HEK293 (cell line): Measurements from ENCODE around the gene GALNT10.

Source experiments
- CTCF ChIA-PET: fragments of 350-600 bp; formaldehyde crosslinking; extraction: SDS; loops from one replicate; lab custom pipeline; 2021; ENCODE audit warnings: antibody characterized with exemption; lab: Yijun Ruan, JAX
- POLR2A ChIA-PET: fragments of 300-600 bp; formaldehyde crosslinking; extraction: SDS; loops from one replicate; lab custom pipeline; 2020; ENCODE audit warnings: antibody characterized with exemption, inconsistent platforms; lab: Yijun Ruan, JAX
- H3K27ac ChIP-seq: fragments of 200-500 bp; sonication (Bioruptor generic); 2 replicates; pipeline ENCODE4 v1.5.1; 2014; ENCODE audit warnings: low read depth, low read length, control low read depth, inconsistent platforms; ENCODE audit errors: extremely low read depth
- H3K36me3 ChIP-seq, 2 experiments: fragments of 200-500 bp in 1 of 2; sonication (Bioruptor generic) in 1 of 2; 1 replicate in 1 of 2; 2 replicates in 1 of 2; pipeline ENCODE4 v1.5.1; 2014 to 2017; ENCODE audit warnings: inconsistent platforms in 2 of 2, low read length in 2 of 2; ENCODE audit not compliant: control insufficient read depth in 2 of 2, insufficient read depth in 1 of 2
- H3K4me1 ChIP-seq: fragments of 200-500 bp; sonication (Bioruptor generic); 2 replicates; pipeline ENCODE4 v1.5.1; 2014; ENCODE audit warnings: mild to moderate bottlenecking, low read length, inconsistent platforms; ENCODE audit not compliant: control insufficient read depth, insufficient read depth
- H3K4me3 ChIP-seq: 2 replicates; pipeline ENCODE4 v1.5.1; 2011; ENCODE audit warnings: low read depth, mild to moderate bottlenecking, control low read depth, low read length, moderate library complexity
- H3K9me3 ChIP-seq: fragments of 200-500 bp; sonication (Bioruptor generic); 2 replicates; pipeline ENCODE4 v1.5.1; 2014; ENCODE audit warnings: low read depth, low read length, inconsistent platforms; ENCODE audit not compliant: control insufficient read depth, insufficient read depth
- SETDB1 ChIP-seq: IDR thresholded peaks from one replicate; pipeline ENCODE4 v1.6.1; 2017; ENCODE audit warnings: mild to moderate bottlenecking, low read length, moderate library complexity, mixed read lengths; ENCODE audit not compliant: insufficient read length
- ZBTB17 ChIP-seq: fragments of 450-650 bp; formaldehyde crosslinking; IDR thresholded peaks from 2 replicates; pipeline ENCODE4 v1.5.1; 2016; ENCODE audit warnings: missing biosample characterization, missing genetic modification characterization
- ZNF174 ChIP-seq: fragments of 450-650 bp; formaldehyde crosslinking; IDR thresholded peaks from 2 replicates; pipeline ENCODE4 v1.5.0; 2017; ENCODE audit warnings: missing biosample characterization, mild to moderate bottlenecking, missing genetic modification characterization
- ZNF2 ChIP-seq: fragments of 450-650 bp; formaldehyde crosslinking; IDR thresholded peaks from 2 replicates; pipeline ENCODE4 v1.5.1; 2016; ENCODE audit warnings: missing biosample characterization, missing genetic modification characterization
- ZNF223 ChIP-seq: fragments of 450-650 bp; formaldehyde crosslinking; IDR thresholded peaks from 2 replicates; pipeline ENCODE4 v1.5.1; 2016; ENCODE audit warnings: missing biosample characterization, missing genetic modification characterization
- ZNF292 ChIP-seq: fragments of 450-650 bp; formaldehyde crosslinking; IDR thresholded peaks from 2 replicates; pipeline ENCODE4 v1.5.1; 2016; ENCODE audit warnings: low read depth, missing biosample characterization, missing genetic modification characterization, borderline replicate concordance
- ZNF501 ChIP-seq: fragments of 450-650 bp; formaldehyde crosslinking; IDR thresholded peaks from 2 replicates; pipeline ENCODE4 v1.5.1; 2016; ENCODE audit warnings: missing biosample characterization, missing genetic modification characterization
- ZNF544 ChIP-seq: fragments of 450-650 bp; formaldehyde crosslinking; IDR thresholded peaks from 2 replicates; pipeline ENCODE4 v1.5.0; 2017; ENCODE audit warnings: missing biosample characterization, missing genetic modification characterization
- ZNF560 ChIP-seq: fragments of 450-650 bp; formaldehyde crosslinking; IDR thresholded peaks from 2 replicates; pipeline ENCODE4 v1.5.1; 2017; ENCODE audit warnings: missing biosample characterization, missing genetic modification characterization, borderline replicate concordance
- ZNF777 ChIP-seq: fragments of 450-650 bp; formaldehyde crosslinking; IDR thresholded peaks from 2 replicates; pipeline ENCODE4 v1.5.1; 2017; ENCODE audit warnings: missing biosample characterization, missing genetic modification characterization, borderline replicate concordance
- ZNF792 ChIP-seq: fragments of 450-650 bp; formaldehyde crosslinking; IDR thresholded peaks from 2 replicates; pipeline ENCODE4 v1.5.1; 2016; ENCODE audit warnings: missing biosample characterization, missing genetic modification characterization
- ZSCAN23 ChIP-seq: fragments of 450-650 bp; formaldehyde crosslinking; IDR thresholded peaks from 2 replicates; pipeline ENCODE4 v1.5.1; 2016; ENCODE audit warnings: missing biosample characterization, missing genetic modification characterization
- TF ChIP-seq, protein P1 (sequence below): fragments of 450-650 bp; formaldehyde crosslinking; IDR thresholded peaks from 2 replicates; pipeline ENCODE4 v1.5.1; 2017; ENCODE audit warnings: missing biosample characterization, missing genetic modification characterization
- TF ChIP-seq, protein P2 (sequence below): fragments of 450-650 bp; formaldehyde crosslinking; IDR thresholded peaks from 2 replicates; pipeline ENCODE4 v1.5.1; 2016; ENCODE audit warnings: missing biosample characterization, missing genetic modification characterization
- TF ChIP-seq, protein P3 (sequence below): fragments of 450-650 bp; formaldehyde crosslinking; IDR thresholded peaks from 2 replicates; pipeline ENCODE4 v1.5.1; 2016; ENCODE audit warnings: missing biosample characterization, missing genetic modification characterization
- TF ChIP-seq, protein P4 (sequence below): fragments of 450-650 bp; formaldehyde crosslinking; IDR thresholded peaks from 2 replicates; pipeline ENCODE4 v1.5.1; 2016; ENCODE audit warnings: missing biosample characterization, missing genetic modification characterization
- TF ChIP-seq, protein P5 (sequence below): fragments of 450-650 bp; formaldehyde crosslinking; IDR thresholded peaks from 2 replicates; pipeline ENCODE4 v1.5.1; 2017; ENCODE audit warnings: missing biosample characterization, mild to moderate bottlenecking, missing genetic modification characterization, moderate library complexity
- TF ChIP-seq, protein P6 (sequence below): fragments of 450-650 bp; formaldehyde crosslinking; IDR thresholded peaks from 2 replicates; pipeline ENCODE4 v1.5.1; 2016; ENCODE audit warnings: missing biosample characterization, missing genetic modification characterization
- TF ChIP-seq, protein P7 (sequence below): fragments of 450-650 bp; formaldehyde crosslinking; IDR thresholded peaks from 2 replicates; pipeline ENCODE4 v1.5.1; 2016; ENCODE audit warnings: missing biosample characterization, missing genetic modification characterization

The GALNT10 gene

DNA sequence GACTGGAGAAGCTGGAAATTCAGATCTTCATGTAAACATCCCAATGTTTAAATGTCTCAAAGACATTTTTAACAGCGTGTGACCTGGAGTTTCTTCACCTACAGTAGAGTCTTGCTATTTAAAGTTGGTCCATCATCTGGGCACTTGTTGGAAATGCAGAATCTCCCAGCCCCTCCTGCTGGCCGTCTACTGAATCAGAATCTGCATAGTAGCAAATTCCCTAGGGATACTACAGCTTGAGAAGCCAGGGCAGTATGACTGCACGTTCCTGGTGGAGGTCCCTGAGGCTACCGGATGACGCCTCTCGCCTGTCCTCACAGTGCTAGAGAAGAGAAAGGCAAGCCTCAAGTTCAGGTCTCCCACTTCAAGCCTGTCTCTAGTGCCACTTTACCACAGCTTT lies 271.0 kb downstream of the GALNT10 start (continued):
- no peak for TF ChIP-seq ZNF501 (tag by site-specific recombination)

DNA sequence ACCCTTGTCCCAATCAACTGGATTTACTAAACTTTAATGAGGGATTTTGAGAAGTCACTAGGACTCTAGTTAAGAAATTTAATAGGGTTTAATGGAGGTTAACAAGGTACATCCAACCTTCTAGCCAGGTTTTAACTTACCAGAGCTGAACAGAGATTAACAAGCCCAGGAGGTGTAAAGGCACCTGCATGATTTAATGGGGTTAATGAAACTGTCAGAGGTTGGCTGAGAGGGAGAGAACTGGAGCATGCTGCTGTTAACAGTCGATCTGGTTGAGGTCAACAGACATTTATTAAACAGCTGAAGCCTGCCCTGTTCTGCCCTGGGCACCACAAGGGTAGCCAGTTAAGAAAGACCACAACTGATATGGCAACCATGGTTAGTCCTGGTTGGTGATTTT lies 273.9 kb downstream of the GALNT10 start:
- Histone ChIP-seq H3K4me1 (no peaks in the 10 kb centered on the region), H3K36me3 (peaks cover 0 to 2% of the 10 kb centered on the region in 2 experiments; a peak in 1 of 3 replicates), H3K4me3 (no peak overlapping the region), H3K9me3 (no peaks in the 10 kb centered on the region), H3K27ac (no peak overlapping the region)
- TF ChIP-seq, protein P1, sequence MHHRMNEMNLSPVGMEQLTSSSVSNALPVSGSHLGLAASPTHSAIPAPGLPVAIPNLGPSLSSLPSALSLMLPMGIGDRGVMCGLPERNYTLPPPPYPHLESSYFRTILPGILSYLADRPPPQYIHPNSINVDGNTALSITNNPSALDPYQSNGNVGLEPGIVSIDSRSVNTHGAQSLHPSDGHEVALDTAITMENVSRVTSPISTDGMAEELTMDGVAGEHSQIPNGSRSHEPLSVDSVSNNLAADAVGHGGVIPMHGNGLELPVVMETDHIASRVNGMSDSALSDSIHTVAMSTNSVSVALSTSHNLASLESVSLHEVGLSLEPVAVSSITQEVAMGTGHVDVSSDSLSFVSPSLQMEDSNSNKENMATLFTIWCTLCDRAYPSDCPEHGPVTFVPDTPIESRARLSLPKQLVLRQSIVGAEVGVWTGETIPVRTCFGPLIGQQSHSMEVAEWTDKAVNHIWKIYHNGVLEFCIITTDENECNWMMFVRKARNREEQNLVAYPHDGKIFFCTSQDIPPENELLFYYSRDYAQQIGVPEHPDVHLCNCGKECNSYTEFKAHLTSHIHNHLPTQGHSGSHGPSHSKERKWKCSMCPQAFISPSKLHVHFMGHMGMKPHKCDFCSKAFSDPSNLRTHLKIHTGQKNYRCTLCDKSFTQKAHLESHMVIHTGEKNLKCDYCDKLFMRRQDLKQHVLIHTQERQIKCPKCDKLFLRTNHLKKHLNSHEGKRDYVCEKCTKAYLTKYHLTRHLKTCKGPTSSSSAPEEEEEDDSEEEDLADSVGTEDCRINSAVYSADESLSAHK (tag by site-specific recombination) = peak; percentile 65
- TF ChIP-seq, protein P2, sequence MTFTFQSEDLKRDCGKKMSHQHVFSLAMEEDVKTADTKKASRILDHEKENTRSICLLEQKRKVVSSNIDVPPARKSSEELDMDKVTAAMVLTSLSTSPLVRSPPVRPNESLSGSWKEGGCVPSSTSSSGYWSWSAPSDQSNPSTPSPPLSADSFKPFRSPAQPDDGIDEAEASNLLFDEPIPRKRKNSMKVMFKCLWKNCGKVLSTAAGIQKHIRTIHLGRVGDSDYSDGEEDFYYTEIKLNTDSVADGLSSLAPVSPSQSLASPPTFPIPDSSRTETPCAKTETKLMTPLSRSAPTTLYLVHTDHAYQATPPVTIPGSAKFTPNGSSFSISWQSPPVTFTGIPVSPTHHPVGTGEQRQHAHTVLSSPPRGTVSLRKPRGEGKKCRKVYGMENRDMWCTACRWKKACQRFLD (tag by site-specific recombination) = no peak
- TF ChIP-seq, protein P3, sequence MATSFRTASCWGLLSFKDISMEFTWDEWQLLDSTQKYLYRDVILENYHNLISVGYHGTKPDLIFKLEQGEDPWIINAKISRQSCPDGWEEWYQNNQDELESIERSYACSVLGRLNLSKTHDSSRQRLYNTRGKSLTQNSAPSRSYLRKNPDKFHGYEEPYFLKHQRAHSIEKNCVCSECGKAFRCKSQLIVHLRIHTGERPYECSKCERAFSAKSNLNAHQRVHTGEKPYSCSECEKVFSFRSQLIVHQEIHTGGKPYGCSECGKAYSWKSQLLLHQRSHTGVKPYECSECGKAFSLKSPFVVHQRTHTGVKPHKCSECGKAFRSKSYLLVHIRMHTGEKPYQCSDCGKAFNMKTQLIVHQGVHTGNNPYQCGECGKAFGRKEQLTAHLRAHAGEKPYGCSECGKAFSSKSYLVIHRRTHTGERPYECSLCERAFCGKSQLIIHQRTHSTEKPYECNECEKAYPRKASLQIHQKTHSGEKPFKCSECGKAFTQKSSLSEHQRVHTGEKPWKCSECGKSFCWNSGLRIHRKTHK = no peak
- ChIA-PET CTCF (interaction anchor here (0.7 to 8.5 kb wide), 6 partner anchors 43 to 392 kb away, joined by 3 to 147 read pairs (median 6); no protein-coding TSS in a partner anchor), POLR2A (no interaction called here)

DNA sequence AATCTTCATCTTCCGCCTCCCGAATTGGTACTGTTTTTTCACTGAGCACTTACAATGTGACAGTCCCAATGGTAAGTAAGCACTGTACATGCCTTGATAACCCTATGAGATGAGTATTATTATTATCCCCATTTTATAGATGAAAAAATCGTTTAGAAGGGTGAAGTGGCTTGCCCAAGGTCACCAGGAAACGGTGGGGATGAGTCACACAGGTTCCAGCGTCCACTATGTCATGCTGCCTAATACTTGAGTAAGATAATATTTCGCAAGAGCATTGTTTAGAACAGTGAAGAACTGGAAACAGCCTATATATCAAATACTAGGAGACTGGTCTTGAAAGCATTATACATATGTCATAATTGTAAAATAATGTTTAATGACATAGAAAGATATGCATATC lies 274.6 kb downstream of the GALNT10 start:
- ChIA-PET CTCF (interaction anchor here (1.4 to 8.5 kb wide), 4 partner anchors 9 to 392 kb away, joined by 3 to 147 read pairs (median 14); no protein-coding TSS in a partner anchor), POLR2A (no interaction called here)
- peaks cover 5% of the 10 kb centered on the region; the same call in 1 of the 2 replicates for H3K4me1 ChIP-seq
- no peak overlapping the region for H3K4me3 ChIP-seq
- no peaks in the 10 kb centered on the region for H3K36me3 ChIP-seq
- H3K9me3 ChIP-seq = no peaks in the 10 kb centered on the region
- H3K27ac ChIP-seq = no peak overlapping the region
- TF ChIP-seq ZNF223 (no peak), SETDB1 (no peak), ZBTB17 (tag by site-specific recombination) (no peak), ZNF560 (tag by site-specific recombination) (no peak), ZSCAN23 (tag by site-specific recombination) (no peak), ZNF174 (tag by site-specific recombination) (no peak), ZNF2 (tag by site-specific recombination) (no peak), ZNF292 (tag by site-specific recombination) (no peak), ZNF777 (tag by site-specific recombination) (no peak), ZNF792 (tag by site-specific recombination) (no peak), ZNF544 (no peak)
- TF ChIP-seq, protein P4, sequence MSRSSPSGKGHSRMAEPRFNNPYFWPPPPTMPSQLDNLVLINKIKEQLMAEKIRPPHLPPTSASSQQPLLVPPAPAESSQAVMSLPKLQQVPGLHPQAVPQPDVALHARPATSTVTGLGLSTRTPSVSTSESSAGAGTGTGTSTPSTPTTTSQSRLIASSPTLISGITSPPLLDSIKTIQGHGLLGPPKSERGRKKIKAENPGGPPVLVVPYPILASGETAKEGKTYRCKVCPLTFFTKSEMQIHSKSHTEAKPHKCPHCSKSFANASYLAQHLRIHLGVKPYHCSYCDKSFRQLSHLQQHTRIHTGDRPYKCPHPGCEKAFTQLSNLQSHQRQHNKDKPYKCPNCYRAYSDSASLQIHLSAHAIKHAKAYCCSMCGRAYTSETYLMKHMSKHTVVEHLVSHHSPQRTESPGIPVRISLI (tag by site-specific recombination) = no peak
- TF ChIP-seq, protein P5, sequence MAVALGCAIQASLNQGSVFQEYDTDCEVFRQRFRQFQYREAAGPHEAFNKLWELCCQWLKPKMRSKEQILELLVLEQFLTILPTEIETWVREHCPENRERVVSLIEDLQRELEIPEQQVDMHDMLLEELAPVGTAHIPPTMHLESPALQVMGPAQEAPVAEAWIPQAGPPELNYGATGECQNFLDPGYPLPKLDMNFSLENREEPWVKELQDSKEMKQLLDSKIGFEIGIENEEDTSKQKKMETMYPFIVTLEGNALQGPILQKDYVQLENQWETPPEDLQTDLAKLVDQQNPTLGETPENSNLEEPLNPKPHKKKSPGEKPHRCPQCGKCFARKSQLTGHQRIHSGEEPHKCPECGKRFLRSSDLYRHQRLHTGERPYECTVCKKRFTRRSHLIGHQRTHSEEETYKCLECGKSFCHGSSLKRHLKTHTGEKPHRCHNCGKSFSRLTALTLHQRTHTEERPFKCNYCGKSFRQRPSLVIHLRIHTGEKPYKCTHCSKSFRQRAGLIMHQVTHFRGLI (tag by site-specific recombination) = no peak
- TF ChIP-seq, protein P6, sequence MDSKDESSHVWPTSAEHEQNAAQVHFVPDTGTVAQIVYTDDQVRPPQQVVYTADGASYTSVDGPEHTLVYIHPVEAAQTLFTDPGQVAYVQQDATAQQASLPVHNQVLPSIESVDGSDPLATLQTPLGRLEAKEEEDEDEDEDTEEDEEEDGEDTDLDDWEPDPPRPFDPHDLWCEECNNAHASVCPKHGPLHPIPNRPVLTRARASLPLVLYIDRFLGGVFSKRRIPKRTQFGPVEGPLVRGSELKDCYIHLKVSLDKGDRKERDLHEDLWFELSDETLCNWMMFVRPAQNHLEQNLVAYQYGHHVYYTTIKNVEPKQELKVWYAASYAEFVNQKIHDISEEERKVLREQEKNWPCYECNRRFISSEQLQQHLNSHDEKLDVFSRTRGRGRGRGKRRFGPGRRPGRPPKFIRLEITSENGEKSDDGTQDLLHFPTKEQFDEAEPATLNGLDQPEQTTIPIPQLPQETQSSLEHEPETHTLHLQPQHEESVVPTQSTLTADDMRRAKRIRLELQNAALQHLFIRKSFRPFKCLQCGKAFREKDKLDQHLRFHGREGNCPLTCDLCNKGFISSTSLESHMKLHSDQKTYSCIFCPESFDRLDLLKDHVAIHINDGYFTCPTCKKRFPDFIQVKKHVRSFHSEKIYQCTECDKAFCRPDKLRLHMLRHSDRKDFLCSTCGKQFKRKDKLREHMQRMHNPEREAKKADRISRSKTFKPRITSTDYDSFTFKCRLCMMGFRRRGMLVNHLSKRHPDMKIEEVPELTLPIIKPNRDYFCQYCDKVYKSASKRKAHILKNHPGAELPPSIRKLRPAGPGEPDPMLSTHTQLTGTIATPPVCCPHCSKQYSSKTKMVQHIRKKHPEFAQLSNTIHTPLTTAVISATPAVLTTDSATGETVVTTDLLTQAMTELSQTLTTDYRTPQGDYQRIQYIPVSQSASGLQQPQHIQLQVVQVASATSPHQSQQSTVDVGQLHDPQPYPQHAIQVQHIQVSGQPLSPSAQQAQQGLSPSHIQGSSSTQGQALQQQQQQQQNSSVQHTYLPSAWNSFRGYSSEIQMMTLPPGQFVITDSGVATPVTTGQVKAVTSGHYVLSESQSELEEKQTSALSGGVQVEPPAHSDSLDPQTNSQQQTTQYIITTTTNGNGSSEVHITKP (tag by site-specific recombination) = no peak
- TF ChIP-seq, protein P7, sequence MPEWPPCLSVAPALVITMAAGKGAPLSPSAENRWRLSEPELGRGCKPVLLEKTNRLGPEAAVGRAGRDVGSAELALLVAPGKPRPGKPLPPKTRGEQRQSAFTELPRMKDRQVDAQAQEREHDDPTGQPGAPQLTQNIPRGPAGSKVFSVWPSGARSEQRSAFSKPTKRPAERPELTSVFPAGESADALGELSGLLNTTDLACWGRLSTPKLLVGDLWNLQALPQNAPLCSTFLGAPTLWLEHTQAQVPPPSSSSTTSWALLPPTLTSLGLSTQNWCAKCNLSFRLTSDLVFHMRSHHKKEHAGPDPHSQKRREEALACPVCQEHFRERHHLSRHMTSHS (tag by site-specific recombination) = no peak
